Activated CD8-positive, alpha-beta memory T cell treated with anti-CD3 and anti-CD28 coated beads, Interleukin-2, amount 50 U/mL, for 1 hour (primary cell): ENCODE results near the gene CACNA2D4.
"Not testable (repeated sequence)": the region's sequence is repeated elsewhere in the genome, so short reads cannot be mapped to it uniquely, and the experiment has no call there.

Experiments used
- DNase-seq: peaks from one replicate; pipeline ENCODE4 v3.0.0-alpha.2; 2020; ENCODE audit errors: extremely low read depth

The CACNA2D4 gene

DNA sequence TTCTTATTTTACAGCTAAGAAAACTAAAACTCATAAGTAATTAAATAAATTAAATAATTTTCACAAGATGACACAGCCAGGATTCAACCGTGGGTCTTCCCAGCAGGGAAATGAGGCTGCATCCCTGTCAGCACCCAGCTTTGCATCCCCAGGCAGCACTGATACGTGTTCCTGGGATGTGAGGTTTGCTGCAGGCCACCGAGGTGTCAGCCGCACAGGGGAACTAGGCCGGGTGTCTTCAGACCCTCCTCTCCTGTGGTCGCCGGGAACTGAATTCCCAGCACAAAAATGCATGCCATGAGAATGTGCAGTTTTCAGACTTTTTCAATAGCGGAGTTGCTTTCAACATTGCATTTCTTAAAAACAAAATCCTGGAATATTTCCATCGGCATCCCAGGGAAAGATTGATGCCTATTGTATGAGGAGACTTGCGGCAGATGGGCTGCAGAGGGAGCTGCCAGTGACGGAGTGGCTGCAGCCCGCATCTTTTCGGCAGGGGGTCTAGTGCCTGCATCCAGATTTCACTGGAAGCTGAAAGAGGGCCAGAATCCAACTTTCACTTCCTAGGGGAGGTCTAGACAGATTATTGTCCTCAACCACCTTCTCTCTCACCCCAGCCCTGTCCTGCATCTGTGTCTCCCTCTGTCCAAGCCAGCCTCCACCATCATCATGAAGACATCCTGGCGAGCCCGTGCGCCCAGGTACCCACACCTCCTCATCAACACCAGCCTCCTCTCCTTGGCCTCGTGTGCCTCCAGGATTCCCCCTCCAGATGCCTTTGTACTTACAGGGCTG is 85.5 kb downstream of the CACNA2D4 start:
- no peak for DNase-seq

DNA sequence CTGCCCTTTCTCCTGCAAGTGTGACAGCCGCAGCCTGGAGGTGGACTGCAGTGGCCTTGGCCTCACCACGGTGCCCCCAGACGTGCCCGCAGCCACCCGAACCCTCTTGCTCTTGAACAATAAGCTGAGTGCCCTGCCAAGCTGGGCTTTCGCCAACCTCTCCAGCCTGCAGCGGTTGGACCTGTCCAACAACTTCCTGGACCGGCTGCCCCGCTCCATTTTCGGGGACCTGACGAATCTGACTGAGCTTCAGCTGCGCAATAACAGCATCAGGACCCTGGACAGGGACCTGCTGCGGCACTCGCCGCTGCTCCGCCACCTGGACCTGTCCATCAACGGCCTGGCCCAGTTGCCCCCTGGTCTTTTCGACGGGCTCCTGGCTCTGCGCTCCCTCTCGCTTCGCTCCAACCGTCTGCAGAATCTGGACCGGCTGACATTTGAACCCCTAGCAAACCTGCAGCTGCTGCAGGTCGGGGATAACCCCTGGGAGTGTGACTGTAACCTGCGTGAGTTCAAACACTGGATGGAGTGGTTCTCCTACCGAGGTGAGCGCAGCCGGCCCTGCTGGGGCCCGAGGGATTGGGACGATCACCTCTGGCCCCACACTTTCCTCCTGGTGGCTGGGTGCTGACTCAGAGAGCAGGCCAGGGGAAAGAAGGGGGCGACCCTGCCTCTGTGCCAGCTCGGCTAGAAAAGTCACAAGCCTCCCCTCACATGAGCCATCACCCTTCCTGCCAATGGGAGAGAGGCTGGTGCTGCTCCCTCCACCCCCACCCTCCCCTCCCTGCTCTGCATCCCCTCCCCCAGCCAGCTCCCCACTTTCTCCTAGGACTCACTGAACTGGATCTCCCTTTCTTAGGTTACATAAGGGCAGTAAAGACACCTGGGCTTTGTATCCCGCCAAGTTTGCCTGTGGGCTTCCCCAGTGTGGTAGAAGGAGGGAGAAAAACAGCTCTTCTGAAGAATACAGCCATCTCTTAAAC is 87.2 kb downstream of the CACNA2D4 start:
- DNase-seq, result no peak

DNA sequence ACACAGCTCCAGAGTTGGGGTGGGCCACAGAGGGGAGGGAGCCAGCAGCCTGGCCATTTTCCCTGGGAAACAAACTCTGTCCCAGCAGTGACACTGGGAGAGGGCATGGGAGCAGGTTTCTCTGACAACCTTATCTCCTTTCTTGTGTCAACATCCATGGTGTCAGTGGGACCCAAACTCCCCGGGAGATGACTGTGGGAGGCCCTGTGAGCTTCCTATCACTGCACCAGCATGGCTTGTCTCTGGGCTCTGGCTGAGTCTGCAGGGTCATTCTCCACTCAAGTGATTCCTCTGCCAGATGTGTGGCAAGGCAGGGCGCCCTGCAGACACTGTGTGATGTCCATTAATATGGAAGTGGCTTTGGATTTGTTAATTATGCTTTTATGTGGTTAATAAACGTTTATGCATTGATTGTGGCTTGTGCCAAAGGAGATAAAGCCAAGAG is 88.0 kb downstream of the CACNA2D4 start:
- DNase-seq, result no peak

DNA sequence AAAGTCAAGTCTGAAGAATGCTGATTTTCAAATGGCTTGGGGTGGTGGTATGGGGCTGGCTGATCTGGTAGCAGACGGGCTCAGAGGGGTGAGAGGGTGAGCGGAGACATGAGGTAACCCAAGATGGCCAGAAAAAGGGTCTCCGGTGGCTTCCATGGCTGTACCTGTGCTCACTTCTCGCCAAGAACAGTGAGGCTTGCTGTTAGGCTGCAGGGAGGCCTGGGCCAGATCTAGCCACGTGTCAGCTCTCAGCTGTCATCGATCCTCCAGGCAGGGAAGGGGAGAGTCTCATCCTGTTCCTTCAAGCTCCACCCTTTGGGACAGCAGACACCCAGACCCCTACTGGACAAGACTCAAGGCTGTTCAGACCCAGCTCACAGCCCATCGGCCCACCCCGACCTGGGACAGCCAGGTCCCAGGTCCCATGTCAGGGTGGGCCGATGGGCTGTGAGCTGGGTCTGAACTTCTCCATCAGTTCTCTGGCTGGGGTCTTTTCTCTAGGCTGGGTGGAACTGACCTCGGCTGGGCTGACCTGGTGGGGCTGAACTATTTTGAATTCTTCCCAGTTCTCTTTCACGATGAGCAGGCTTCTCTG is 89.0 kb downstream of the CACNA2D4 start:
- DNase-seq, result no peak

DNA sequence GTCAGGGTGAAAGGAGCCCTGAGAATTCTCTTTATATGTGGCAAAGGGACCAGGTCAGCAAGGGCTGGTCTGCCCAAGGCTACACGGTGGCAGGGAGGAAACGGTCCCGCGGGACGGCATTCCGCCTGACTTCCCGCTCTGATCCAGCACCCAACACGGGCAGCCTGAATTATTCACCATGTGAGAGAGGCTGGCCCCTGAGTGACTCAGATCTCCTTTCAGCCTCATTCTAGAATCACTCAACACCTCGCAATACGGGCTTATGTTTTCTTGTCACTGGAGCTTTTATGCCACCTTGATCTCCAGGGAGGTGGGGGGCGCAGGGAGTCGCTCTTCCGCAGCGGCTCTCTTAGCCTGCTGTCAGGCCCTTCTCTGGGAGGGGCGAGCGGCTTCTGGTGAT is 89.6 kb downstream of the CACNA2D4 start:
- no peak for DNase-seq

DNA sequence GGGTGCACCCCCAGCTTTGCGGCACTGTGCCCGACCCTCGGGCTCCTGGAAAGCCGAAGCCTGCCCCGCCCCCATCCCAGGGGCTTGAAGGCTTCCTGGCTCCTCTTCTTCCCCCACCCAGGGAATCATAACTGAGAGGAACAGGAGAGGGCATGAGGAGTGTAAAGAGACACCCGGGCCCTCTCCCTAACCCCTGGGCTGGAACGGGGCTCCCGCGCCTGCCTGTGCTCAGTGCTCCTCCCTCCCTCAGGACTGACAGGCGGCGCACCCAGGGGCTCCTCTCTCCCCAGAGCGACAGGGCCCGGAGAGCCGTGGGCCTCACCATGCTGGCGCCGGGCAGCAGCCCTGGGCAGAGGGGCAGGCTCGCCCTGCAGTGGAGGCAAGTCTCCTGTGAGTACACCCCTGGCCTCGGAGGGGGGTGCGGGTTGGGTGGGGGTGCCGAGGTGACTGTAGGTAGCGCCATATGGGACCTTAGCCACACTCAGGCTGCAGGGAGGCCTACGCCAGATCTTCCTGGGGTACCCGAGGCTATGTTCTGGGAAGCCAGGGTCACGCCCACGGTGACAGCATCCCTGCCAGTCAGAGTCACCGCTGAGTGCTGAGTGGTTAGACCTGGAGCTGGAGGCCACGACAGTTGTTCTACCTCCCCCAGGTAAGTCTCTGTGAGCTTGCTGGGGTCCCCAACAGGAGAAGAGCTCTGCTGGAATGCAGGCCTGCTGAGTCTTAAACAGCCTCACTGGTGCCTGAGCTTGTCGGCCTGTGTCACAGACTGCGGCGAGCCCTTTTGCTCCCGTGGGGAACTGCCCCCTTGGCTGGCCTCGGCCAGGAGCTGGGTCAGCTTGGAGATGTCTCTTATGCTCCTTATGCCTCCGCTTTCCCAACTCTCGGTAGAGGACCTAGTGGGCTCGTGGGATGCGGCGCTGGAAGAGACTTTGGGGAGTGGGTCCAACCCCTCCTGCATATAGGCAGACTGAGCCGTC is 90.3 kb downstream of the CACNA2D4 start:
- no peak for DNase-seq

DNA sequence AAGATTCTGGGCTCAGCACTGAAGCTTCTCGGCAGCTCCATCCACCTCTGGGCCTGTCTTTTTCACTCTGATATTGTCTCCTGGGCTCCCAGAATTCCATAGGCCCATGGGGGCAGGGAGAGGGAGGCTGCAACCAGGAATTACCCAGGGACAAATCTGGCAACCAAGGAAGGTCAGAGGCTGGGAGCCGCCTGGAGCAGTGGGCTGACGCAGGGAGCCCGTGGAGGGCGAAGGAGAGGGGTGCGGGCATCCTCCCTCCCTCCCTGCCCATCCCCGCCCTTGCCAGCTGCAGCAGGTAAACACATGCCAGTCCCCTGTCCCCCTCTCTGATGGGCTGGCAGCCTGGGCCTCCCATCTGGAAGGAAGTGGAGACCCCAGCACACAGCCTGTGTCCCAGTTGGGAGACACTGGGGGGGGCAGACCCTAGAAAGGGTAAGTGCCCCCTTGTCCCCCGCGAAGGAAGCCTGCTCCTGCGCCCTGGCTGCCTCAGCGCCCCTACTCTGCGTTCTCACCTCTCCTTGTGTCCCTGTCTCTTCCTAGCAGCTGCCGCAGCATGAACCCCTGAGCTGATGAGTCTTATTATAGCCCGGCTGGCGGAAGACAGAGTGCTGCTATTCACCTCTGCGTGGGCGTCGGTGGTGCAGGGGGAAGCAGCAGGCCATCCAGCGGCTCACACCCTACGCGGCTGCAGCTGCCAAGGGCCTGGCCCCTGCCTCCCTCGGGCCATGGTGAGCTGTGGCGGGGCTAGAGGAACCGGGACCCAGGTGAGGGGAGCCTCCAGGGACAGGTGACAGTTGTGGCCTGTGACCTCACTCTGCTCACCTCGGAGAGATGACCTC is 91.4 kb downstream of the CACNA2D4 start:
- DNase-seq, result no peak

DNA sequence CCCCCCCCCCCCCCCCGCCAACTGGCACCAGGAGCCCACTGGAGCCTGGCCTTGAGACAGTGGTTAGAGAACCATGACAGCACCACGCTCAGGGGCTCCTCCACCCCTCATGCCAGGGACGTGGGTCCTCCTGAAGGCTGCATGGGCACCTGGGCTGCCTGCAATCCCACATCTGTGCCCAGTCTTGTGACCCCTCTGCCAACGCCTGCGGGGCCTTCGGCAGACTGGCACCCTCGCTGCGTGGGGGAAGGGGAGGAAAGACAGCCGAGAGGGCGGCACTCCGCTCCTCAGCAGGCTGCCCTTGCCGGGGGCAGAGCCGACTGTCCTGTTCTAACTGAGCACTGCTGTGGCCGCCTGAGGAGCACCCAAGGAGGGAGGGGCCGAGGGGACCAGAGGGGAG is 92.1 kb downstream of the CACNA2D4 start:
- no peak for DNase-seq

DNA sequence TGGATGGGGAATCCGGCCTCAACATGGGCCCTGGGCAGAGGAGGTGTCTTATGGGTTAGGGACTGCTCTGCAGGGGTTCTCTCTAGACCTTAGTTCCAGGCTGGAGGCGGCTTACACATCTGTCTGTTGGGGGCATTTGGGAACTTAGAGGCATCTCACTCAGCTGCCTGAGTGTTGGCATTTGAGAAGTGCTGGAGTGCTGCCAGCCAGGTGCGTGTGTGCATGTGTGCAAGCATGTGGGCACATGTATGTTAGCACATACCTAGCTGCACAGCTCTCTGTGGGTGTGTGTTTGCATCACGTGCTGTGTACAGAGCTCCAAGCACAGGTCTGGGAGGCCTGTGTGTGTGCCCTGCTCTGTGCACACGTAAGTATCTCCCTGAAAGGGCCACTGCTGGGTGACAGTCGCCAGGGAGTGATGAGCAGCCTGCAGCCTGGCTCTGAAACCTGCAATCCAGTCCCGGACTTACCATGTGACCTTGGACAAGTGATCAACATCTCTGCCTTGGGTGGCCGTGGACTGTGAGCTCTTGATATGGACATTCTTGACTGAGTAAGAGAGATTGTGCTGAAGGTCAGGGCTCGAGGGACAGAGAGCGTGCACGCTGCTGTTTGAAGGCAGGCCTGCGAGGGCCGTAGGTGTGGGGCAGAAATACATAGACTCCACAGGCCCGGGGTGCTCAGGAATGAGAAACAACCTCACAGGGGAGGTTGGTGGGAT is 92.9 kb downstream of the CACNA2D4 start:
- DNase-seq, result no peak

DNA sequence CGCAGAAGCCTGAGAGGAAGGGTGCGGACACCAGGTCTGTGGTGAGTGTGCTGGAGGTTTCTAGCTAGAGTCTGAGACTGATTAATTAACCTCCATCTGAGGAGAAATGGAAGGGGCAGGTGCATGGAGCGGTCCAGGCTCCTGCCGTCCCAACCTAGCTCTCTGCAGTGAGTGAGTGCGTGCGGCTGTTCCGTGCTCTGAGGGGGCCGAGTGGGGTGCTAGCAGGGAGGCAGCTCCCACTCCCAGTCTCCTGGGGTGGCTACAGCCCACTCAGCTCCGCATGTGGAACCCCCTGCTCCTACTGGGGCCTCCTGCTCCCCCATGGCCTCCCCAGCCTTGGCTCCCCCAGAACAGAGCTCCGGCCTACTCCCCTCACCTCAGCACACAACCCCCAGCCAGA is 95.2 kb downstream of the CACNA2D4 start:
- DNase-seq, result no peak

DNA sequence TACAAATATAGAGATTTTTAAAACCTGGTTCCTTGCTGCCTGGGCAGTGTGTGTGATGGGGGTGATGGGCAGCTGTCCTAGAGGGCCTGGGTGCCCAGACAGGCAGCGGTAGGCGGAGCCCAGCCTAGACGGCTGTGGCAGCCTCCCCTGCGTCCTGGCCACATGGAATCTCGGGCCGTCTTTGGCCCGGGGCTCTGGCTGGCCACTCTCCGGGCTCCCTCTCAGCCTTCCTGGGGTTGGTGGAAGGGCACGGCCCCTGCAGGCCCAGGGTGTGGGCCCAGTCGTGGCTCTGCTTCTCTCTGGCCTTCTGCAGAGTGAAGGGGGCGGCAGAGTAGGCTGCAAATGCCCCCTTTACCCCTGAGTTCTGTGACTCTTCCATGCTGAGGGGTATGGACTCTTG is 95.8 kb downstream of the CACNA2D4 start:
- DNase-seq, result no peak

DNA sequence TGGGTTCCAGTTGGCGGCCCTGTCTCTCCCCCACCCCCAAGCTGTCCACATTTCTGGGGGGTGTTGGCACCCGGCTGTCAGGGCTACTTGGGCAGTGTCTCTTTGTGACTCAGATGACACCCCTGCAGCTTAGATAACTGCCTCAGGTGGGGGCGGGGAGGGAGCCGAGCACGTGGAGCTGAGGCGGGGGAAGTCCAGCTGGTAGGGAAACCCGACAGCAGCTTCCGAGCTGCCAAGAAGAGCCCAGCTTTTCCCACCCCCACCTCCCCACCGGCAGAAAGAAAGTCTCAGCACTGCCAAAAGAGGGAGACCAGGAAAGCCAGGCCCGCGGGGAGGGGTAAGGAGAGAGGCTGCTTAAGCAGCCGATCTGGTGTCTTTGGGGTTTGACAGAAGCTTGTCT is 96.6 kb downstream of the CACNA2D4 start:
- DNase-seq, result no peak

DNA sequence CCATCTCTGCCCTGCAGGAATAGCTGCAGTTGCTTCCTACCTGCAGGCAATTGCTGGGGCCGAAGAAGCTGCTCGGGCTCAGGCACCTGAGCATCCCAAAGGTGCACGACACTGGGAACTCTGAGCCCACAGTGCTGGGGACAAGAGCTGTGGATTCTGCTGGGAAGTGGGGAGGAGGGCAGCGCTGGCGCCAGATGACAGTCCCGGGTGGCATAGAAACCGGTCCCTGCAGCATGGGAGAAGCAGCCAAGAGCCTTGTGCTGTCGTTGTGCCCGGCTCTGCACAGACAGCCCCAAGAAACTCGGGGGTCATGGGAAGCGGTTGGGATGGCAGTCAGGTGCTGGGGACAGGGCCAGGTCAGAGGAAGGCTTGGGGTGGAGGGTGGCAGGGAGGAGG is 97.6 kb downstream of the CACNA2D4 start:
- no peak for DNase-seq

DNA sequence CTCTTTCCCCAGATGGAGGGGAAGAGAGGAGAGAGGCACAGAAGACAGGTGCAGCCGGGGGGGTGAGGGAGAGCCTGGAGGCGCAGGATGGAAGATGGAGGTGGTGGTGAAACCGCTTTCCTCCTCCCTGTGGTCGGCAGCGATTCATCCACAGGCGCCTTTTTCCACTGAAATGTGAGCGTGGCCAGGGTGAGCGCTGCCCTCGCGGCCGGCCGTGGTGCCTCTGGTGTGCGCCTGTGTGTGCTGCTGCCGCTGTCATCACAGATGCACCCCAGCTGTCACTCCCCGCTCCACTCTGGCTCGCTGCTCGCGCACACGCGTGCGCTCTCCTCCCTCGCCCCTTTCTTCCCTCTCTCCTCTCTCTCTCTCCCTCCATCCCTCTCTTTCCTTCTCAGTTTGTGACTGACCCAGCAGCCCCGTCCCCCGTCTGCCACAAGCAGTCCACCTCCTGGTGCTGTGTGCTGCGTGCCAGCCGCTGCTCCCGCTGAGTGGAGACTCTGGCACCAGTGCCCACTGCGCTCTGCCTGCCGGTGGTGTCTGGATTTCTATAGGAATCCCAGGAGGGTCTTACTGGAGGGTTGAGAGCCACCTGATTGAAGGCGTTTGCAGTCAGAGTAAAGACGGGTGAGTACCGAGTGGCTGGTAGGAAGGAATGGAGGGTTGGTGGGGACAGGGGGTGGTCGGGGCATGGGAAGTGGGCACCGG is 98.1 kb downstream of the CACNA2D4 start, which contains the start of gene LRTM2:
LRTM2 (plus strand) TSS at position 375 of the 705 bp plus-strand sequence. CDS start 7,584 bp downstream, outside the sequence.
- no peak for DNase-seq

DNA sequence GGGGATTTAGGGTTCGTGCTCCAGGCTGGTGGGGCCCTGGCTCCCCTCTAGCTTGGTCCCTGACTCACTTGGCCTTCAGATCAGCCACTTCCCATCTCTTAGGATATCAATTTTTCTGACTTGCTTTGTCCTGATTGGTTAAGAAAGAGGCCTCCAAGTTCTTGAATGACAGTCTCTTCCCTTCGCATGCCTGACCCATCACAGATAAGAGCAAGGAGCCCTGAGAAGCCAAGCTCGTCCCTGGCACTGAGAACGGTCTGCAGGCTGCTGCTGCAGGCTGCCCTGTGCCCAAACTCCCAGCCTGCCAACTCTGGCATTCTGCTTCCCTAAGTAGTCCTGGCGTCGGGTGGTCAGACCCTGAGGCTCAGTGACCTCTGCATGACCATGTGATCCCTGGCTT is 98.9 kb downstream of the CACNA2D4 start:
- no peak for DNase-seq

DNA sequence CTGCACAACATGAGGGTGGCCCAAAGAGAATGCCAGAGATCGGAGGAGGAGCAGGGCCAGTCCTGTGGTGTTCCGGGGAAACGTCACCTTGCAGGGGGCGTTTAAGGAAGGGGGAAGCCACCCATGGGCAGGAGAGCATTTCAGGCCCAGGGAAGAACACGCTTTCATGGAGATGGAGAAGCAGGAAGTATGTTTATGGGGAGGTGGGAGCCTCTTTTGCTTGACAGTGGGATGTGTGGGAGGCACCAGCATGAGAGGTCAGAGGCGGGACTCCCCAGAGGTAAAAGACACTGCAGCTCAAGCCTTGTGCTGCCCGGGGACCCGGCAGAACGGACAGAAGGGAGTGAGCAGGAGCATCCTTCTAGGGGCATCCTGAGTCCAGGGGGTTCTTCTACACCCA is 99.4 kb downstream of the CACNA2D4 start:
- no peak for DNase-seq

DNA sequence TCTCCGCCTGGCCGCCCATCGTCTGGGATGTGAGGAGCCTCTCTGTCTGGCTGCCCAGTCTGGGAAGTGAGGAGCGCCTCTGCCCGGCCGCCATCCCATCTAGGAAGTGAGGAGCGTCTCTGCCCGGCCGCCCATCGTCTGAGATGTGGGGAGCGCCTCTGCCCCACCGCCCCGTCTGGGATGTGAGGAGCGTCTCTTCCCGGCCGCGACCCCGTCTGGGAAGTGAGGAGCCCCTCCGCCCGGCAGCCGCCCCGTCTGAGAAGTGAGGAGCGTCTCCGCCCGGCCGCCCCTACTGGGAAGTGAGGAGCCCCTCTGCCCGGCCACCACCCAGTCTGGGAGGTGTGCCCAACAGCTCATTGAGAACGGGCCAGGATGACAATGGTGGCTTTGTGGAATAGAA is 100.5 kb downstream of the CACNA2D4 start:
- DNase-seq, result not testable (repeated sequence)

DNA sequence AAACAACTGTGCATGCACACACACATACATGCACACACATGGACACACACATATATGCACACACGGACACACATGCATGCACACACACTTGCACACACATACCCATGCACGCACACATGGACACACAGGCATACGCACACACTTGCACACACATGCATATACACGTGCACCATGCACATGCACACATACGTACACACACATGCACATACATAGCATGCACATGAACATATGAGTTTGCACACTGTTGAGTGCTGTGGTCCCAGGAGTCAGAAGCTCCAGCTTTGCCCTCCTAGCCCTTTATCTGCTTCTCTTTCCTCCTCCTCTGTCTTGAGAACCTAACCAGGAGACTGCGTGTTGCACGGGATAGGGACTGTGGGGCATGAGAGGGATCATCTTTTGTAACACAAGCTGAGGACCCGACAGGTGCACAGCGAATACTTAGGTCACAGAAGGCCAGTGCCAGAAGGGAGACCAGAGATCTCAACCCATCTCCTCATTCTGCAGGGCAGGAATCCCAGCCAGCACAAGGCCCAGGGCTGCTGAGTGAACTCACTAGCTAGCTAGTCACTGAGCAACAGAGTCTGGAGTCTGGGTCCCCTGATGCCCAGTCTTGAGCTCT is 101.6 kb downstream of the CACNA2D4 start:
- no peak for DNase-seq
